NT2/D1 (cell line): ENCODE data around the gene DMD.

Experiments
- SUZ12 ChIP-seq: IDR thresholded peaks from 2 replicates; pipeline ENCODE4 v1.6.1; 2011; ENCODE audit not compliant: insufficient read length, insufficient read depth; ENCODE audit errors: extremely low read depth
- YY1 ChIP-seq: IDR thresholded peaks from 2 replicates; pipeline ENCODE4 v1.6.1; 2011; ENCODE audit not compliant: insufficient read length, insufficient read depth
- ZNF274 ChIP-seq: IDR thresholded peaks from 2 replicates; pipeline ENCODE4 v1.6.1; 2011; ENCODE audit warnings: mild to moderate bottlenecking, low read depth, low read length

- TF ChIP-seq YY1: no peak
- no peak for TF ChIP-seq ZNF274
- no peak for TF ChIP-seq SUZ12
Measured at GRCh38 chrX:32871636-32872035, 339.7 kb downstream of the DMD start.
